DND-41 (cell line): ENCODE data around the gene ERCC6.

Experiments used
- CTCF ChIP-seq: IDR thresholded peaks from 2 replicates; pipeline ENCODE4 v1.5.1; 2012; ENCODE audit warnings: borderline replicate concordance, low read length, moderate library complexity, mild to moderate bottlenecking; ENCODE audit not compliant: poor library complexity, severe bottlenecking; ENCODE audit errors: extremely low read depth
- EZH2 ChIP-seq: IDR thresholded peaks from 3 replicates; pipeline ENCODE4 v1.6.1; 2012; ENCODE audit warnings: borderline replicate concordance, low read depth, mild to moderate bottlenecking, moderate library complexity, low read length, inconsistent platforms; ENCODE audit not compliant: severe bottlenecking

DNA sequence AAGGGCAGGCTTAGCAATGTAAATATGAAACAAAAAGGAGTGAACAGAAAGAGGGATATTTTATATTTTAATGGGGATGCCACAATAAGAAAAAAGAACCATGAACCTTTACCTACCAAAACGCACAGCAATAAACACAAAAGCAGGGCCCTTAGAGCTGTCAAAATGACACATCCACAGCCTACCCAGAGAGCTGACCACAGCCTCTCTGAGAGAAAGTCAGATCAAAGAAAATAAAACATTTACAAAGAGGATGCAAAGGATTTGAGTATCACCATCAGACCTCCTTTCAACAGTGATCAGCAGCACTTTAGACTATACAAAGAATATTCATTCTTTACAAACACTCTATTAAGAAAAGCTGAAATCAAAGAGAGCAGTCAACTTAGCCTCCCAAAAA, 52.9 kb downstream of the ERCC6 start:
- TF ChIP-seq CTCF (no peak), EZH2 (no peak)
